Tibial nerve (tissue), 4 donors: ENCODE measurements around the gene RPRD1B. TPM values are rescaled to one million over a fixed set of nuclear protein-coding genes. Genes with fewer than 3 reads are reported as not detected.

Source experiments
- DNase-seq, 2 donors: peaks; one replicate each; pipeline ENCODE4 v3.0.0-alpha.2; 2019; ENCODE audit warnings: low spot score in 2 of 2
- H3K27ac ChIP-seq, 4 donors: fragments of 200-600 bp; sonication (generic) in 3 of 4; one replicate each; pipeline ENCODE4 v1.5.1; 2017 to 2019; ENCODE audit warnings: mild to moderate bottlenecking in 1 of 4
- H3K27me3 ChIP-seq, 2 donors: fragments of 200-600 bp; sonication (generic) in 1 of 2; one replicate each; pipeline versions ENCODE4 v1.5.1 to v1.6.0; 2017 to 2019
- H3K36me3 ChIP-seq, 3 donors: fragments of 200-600 bp; sonication (generic); one replicate each; pipeline ENCODE4 v1.5.1; 2018 to 2019
- H3K4me1 ChIP-seq, 4 donors: fragments of 200-600 bp; sonication (generic) in 3 of 4; one replicate each; pipeline ENCODE4 v1.5.1; 2017 to 2019
- H3K4me3 ChIP-seq, 4 donors: fragments of 200-600 bp; sonication (generic) in 3 of 4; one replicate each; pipeline ENCODE4 v1.5.1; 2017 to 2019; ENCODE audit warnings: mild to moderate bottlenecking in 1 of 4, moderate library complexity in 1 of 4
- H3K9me3 ChIP-seq, 4 donors: fragments of 200-600 bp; sonication (generic) in 3 of 4; one replicate each; pipeline ENCODE4 v1.5.1; 2017 to 2019
- CTCF ChIP-seq, 5 experiments: fragments of 200-600 bp in 3 of 5; fragments of 450-650 bp in 2 of 5; sonication (generic) in 3 of 5; IDR thresholded peaks; one replicate each; pipeline ENCODE4 v1.5.1; 2016 to 2019; ENCODE audit warnings: antibody characterized with exemption in 5 of 5, mild to moderate bottlenecking in 3 of 5, moderate library complexity in 2 of 5
- EP300 ChIP-seq, 2 donors: sonication (generic); formaldehyde crosslinking; IDR thresholded peaks; one replicate each; pipeline ENCODE4 v1.6.1; 2017; ENCODE audit warnings: antibody characterized with exemption in 2 of 2, mild to moderate bottlenecking in 1 of 2
- POLR2A ChIP-seq, 2 donors: fragments of 450-650 bp; IDR thresholded peaks; one replicate each; pipeline ENCODE4 v1.6.1; 2017; ENCODE audit warnings: antibody characterized with exemption in 2 of 2, mild to moderate bottlenecking in 2 of 2, moderate library complexity in 2 of 2
- WGBS, 2 donors: methylation state at CpG; one replicate each; pipeline ENCODE4 v1.1.5; 2018; 5-methylcytosine and 5-hydroxymethylcytosine counted together
- total RNA-seq, 4 donors: library from RNA; depleted of rRNA; stranded (reverse); fragments of >200 nt; gene quantifications; one replicate each; pipeline ENCODE4 v1.1.0, GENCODE V29; 2016

Gene RPRD1B
- total RNA-seq, 4 donors from 2014 or later: 28.5 to 36.3 (median 35.1) TPM

DNA sequence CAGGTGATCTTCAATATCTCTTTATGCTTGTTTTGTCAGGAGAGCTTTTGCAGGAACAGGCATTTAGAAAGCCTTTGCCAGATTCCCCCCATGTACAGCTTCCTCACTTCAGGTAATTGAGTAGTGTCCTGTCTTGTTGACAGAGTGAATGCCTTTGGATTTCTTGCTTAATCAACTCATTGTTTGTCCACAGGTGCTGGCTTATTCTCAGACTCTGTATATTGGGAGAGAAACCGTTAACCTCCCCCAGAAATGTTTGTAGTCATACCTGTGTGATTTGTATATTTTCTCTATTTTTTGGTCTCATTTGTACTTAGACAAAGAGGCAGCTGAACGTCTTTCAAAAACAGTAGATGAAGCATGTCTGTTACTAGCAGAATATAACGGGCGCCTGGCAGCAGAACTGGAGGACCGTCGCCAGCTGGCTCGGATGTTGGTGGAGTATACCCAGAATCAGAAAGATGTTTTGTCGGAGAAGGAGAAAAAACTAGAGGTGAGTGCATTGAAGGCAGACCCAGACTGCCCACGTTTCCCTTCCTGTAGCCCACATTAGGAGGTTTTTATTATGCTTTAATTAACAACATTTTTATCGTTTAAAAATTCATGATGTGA, 32.3 kb downstream of the RPRD1B start:
- DNase-seq: no peak
- H3K27ac ChIP-seq: no peak overlapping the region
- TF ChIP-seq EP300 (IDR thresholded peaks at IDR 0.05) (no peak), CTCF (IDR thresholded peaks at IDR 0.05) (no peak), POLR2A (IDR thresholded peaks at IDR 0.05) (no peak)
- peaks cover 0 to 99% (median 0%) of the 10 kb centered on the region in 3 donors for H3K36me3 ChIP-seq
- no peak overlapping the region for H3K4me3 ChIP-seq
- no peaks in the 10 kb centered on the region for H3K4me1 ChIP-seq
- WGBS, 2 donors: 76 to 83% methylated on average over 10 of the region's 10 CpGs
- no peaks in the 10 kb centered on the region for H3K9me3 ChIP-seq
- no peaks in the 10 kb centered on the region for H3K27me3 ChIP-seq

DNA sequence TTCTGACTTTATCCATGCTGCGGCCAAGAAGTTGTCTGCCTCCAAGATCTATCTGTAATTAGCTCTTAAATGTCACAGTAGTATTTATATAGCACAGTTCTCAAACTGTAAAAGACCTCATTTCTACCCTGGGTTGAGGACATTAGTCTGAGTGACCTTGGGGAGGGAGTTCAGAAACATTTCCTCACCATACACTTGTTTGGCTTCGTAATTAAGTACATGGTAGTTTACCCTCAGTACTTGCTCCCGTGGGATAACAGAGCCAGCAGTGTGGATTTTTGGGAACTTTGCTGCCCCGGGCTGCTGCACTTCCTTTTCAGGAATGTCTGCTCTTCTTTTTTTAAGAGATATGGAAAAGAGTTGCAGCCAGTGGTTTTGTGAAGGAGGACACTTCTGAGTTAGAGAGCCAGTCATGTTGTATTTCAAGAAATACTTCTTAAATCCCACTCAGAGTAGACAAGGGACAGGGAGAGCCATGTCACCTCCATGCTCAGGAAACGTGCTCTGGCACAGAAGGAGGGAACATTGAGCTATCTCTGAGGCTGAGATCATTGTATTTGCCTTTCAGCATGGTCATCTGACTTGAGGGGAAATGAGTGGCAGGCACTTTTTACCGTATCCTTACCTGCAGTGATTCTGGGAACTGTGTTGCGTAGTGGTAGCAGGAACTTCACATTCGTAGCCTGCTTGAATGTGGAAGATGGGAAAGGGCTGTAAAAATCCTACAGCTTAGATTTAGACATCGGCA, 33.6 kb downstream of the RPRD1B start:
- H3K27ac ChIP-seq: no peak overlapping the region

GRCh38 chr20:38067717-38068365, 34.3 kb downstream of the RPRD1B start:
- Histone ChIP-seq H3K4me1 (peaks cover 0 to 6% (median 0%) of the 10 kb centered on the region in 4 donors), H3K27ac (no peak overlapping the region), H3K4me3 (no peak overlapping the region), H3K27me3 (no peaks in the 10 kb centered on the region), H3K36me3 (peaks cover 0 to 96% (median 0%) of the 10 kb centered on the region in 3 donors), H3K9me3 (no peaks in the 10 kb centered on the region)
- DNase-seq: no peak
- WGBS, 2 donors: 85 to 90% methylated on average over 15 of the region's 15 CpGs
- TF ChIP-seq CTCF (IDR thresholded peaks at IDR 0.05): no peak
- TF ChIP-seq POLR2A (IDR thresholded peaks at IDR 0.05): no peak
- no peak for TF ChIP-seq EP300 (IDR thresholded peaks at IDR 0.05)

More for the DNA sequence above, 33.6 kb downstream of the RPRD1B start:
- no peaks in the 10 kb centered on the region for H3K27me3 ChIP-seq
- no peak for TF ChIP-seq EP300 (IDR thresholded peaks at IDR 0.05)
- no peak for TF ChIP-seq CTCF (IDR thresholded peaks at IDR 0.05)
- H3K4me3 ChIP-seq: no peak overlapping the region
- no peak for DNase-seq
- H3K9me3 ChIP-seq: no peaks in the 10 kb centered on the region
- H3K36me3 ChIP-seq: peaks cover 0 to 99% (median 0%) of the 10 kb centered on the region in 3 donors
- H3K4me1 ChIP-seq: no peaks in the 10 kb centered on the region
- WGBS, 2 donors: 78 to 80% methylated on average over 9 of the region's 9 CpGs

DNA sequence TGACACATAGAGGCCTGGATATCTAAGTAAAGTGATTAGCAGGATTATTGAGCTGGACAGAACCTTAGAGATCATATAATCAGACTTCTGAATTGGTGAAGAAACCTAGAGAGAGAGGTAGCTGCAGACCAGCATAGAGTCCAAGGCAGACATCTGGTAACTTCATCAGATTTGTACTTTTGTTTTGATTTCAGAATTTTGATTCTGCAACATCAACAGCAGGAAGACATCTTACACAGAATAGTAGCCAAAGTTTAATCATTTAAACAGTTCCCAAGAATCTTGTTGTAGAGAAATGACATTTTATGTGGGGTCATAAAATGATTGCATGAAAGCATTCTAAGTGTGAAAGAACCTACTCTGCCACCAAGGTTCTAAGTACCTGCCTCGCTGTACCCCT, 39.4 kb downstream of the RPRD1B start:
- Histone ChIP-seq H3K4me3 (no peak overlapping the region), H3K9me3 (no peaks in the 10 kb centered on the region), H3K36me3 (peaks cover 0 to 65% (median 0%) of the 10 kb centered on the region in 3 donors), H3K27me3 (no peaks in the 10 kb centered on the region), H3K4me1 (peaks cover 0 to 37% (median 7%) of the 10 kb centered on the region in 4 donors), H3K27ac (peak overlapping the region in 1 of 4 donors; percentile 64)
- no peak for TF ChIP-seq POLR2A (IDR thresholded peaks at IDR 0.05)
- no peak for TF ChIP-seq CTCF (IDR thresholded peaks at IDR 0.05)
- no peak for TF ChIP-seq EP300 (IDR thresholded peaks at IDR 0.05)
- WGBS, 2 donors: 57 to 73% methylated on average over 1 of the region's 1 CpG
- DNase-seq: no peak
